Neural crest cell (in vitro differentiated cells): ENCODE results near the gene APAF1. TPM values are rescaled to one million over a fixed set of nuclear protein-coding genes. Genes with fewer than 3 reads are reported as not detected.

ENCODE experiments used
- DNase-seq: peaks from one replicate; pipeline ENCODE4 v3.0.0; 2021; ENCODE audit warnings: low read depth, mixed read lengths, low spot score
- H3K27ac Mint-ChIP-seq: one replicate; pipeline ENCODE4 v1.8.0; 2021; ENCODE audit warnings: mild to moderate bottlenecking, mixed read lengths; ENCODE audit not compliant: unreplicated experiment
- H3K27me3 Mint-ChIP-seq: 2 replicates; pipeline ENCODE4 v1.8.0; 2021; ENCODE audit warnings: low read depth, mild to moderate bottlenecking, mixed read lengths
- H3K36me3 Mint-ChIP-seq: 2 replicates; pipeline ENCODE4 v1.8.0; 2021; ENCODE audit warnings: low read depth, mild to moderate bottlenecking, mixed read lengths
- H3K4me1 Mint-ChIP-seq: 2 replicates; pipeline ENCODE4 v1.8.0; 2021; ENCODE audit warnings: mixed read lengths
- H3K4me3 Mint-ChIP-seq: one replicate; pipeline ENCODE4 v1.8.0; 2021; ENCODE audit warnings: mild to moderate bottlenecking, mixed read lengths
- H3K9me3 Mint-ChIP-seq: 2 replicates; pipeline ENCODE4 v1.8.0; 2021; ENCODE audit warnings: mixed read lengths
- total RNA-seq: library from RNA; stranded (reverse); gene quantifications from 2 replicates; pipeline ENCODE4 v1.2.1, GENCODE V29; 2021
- TF ChIP-seq, protein P1 (sequence below): fragments of 200-600 bp; sonication (generic); conservative IDR thresholded peaks from 2 replicates; pipeline ENCODE4 v1.5.0; 2021; ENCODE audit warnings: antibody characterized with exemption, mild to moderate bottlenecking

APAF1 gene
- total RNA-seq, 1 donor from 2014 or later: 29.6 TPM

DNA sequence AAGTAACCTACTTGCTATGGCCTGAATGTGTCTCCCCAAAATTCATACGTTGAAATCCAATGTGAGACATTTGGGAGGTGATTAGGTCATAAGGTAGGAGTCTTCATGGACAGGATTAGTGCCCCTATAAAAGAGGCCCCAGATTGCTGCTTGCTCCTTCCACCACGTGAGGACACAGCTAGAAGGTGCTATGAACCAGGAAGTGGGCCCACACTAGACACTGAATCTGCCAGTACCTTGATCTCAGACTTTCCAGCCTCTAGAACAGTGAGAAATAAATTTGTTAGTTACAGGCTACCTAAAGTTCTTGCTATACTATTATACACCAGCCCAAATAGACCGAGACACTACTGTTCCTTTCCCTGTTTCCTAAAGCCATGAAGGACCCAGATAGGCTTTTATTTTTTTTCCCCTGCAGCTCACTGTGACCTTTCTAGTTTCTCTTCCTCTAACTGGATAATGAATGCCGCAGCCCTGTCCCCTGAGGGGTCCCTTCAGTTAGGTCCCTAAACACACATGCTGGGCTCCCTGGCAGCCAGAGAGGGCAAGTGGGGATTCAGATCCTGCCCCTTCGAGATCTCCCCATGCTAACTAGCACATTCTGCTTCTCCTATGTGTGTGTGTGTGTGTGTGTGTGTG lies 32.3 kb upstream of the APAF1 start:
- Mint-ChIP-seq H3K36me3 (peaks cover 13% of the 10 kb centered on the region), H3K4me1 (peaks cover 6% of the 10 kb centered on the region), H3K27me3 (no peaks in the 10 kb centered on the region), H3K4me3 (no peak overlapping the region), H3K27ac (no peak overlapping the region), H3K9me3 (peaks cover 2% of the 10 kb centered on the region)
- DNase-seq: no peak
- TF ChIP-seq, protein P1, sequence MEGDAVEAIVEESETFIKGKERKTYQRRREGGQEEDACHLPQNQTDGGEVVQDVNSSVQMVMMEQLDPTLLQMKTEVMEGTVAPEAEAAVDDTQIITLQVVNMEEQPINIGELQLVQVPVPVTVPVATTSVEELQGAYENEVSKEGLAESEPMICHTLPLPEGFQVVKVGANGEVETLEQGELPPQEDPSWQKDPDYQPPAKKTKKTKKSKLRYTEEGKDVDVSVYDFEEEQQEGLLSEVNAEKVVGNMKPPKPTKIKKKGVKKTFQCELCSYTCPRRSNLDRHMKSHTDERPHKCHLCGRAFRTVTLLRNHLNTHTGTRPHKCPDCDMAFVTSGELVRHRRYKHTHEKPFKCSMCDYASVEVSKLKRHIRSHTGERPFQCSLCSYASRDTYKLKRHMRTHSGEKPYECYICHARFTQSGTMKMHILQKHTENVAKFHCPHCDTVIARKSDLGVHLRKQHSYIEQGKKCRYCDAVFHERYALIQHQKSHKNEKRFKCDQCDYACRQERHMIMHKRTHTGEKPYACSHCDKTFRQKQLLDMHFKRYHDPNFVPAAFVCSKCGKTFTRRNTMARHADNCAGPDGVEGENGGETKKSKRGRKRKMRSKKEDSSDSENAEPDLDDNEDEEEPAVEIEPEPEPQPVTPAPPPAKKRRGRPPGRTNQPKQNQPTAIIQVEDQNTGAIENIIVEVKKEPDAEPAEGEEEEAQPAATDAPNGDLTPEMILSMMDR: no peak

DNA sequence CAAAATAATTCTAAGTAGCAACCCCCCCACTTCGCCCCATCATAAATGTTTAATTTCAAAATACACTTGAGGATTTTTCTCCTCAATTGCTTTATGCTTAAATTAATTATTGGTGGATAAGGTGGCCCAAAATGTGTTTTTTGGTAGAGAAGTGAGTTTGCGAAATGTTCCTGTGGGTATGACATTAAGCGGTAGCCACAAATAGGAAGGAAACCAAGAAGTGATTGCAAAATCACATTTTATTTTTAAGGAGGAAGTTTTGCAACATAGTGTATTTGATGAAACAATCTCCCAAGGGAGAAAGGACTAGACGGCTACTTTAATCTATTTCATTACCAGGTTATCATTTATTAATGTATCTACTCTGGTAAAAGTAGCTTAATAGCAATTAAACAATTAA lies 26.1 kb upstream of the APAF1 start:
- DNase-seq: no peak
- H3K27me3 Mint-ChIP-seq: no peaks in the 10 kb centered on the region
- H3K36me3 Mint-ChIP-seq: peaks cover 8% of the 10 kb centered on the region
- H3K27ac Mint-ChIP-seq: no peak overlapping the region
- TF ChIP-seq, protein P1: no peak
- peaks cover 2% of the 10 kb centered on the region for H3K9me3 Mint-ChIP-seq
- no peak overlapping the region for H3K4me3 Mint-ChIP-seq
- H3K4me1 Mint-ChIP-seq: no peaks in the 10 kb centered on the region

DNA sequence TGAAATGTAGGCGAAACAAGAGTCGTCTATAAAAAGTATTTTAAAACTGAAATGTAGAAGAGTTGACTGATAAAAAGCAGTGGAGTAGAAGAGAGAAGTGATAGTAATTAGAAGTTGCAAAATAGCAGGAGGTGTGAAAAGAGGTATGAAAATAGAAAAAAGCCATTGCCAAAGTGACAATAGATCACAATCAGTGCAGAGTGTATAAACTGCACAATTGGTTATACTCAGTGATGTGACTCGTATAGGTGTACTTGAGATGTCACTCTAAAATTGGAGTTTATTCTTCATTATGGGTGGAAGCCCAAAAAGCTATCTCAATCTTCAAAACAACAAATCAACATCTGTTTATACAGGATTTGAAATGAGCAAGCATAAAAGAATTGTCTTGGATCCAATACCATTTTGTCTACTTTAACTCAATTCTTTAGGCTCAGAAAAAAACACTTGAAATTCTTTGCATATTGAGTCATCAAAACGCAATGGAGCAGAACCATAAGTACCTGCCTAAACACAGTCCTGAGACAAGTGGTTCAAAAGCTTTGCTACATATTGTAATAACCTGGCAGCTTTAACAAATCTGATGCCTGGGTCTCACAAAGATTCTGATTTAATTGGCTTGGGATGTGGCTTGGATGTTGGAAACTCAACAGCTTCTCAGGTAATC lies 9.3 kb upstream of the APAF1 start:
- no peaks in the 10 kb centered on the region for H3K27me3 Mint-ChIP-seq
- no peaks in the 10 kb centered on the region for H3K4me1 Mint-ChIP-seq
- H3K9me3 Mint-ChIP-seq: no peaks in the 10 kb centered on the region
- no peak for DNase-seq
- H3K4me3 Mint-ChIP-seq: no peak overlapping the region
- TF ChIP-seq, protein P1: no peak
- peaks cover 4% of the 10 kb centered on the region for H3K36me3 Mint-ChIP-seq
- H3K27ac Mint-ChIP-seq: no peak overlapping the region

DNA sequence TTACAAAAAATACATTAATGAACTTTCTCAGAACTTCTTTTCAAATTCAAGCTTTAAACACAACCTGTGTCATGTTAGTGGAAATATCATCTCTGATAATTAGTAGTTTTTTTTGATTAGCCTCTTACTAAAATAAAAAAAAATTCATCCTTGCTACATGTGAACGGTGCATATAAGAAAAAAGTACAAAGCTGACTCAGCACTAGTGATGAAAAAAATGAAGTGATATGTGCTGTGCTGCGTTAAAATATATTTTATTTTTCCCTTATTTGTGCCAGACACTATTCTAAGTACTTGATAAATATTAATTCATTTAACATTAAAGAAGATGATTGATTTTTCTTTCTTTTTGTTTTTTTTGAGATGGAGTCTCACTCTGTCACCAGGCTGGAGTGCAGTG lies 8.0 kb upstream of the APAF1 start:
- Mint-ChIP-seq H3K27ac (no peak overlapping the region), H3K4me1 (peaks cover 4% of the 10 kb centered on the region), H3K9me3 (no peaks in the 10 kb centered on the region), H3K27me3 (no peaks in the 10 kb centered on the region), H3K4me3 (no peak overlapping the region), H3K36me3 (peaks cover 4% of the 10 kb centered on the region)
- TF ChIP-seq, protein P1: no peak
- no peak for DNase-seq

DNA sequence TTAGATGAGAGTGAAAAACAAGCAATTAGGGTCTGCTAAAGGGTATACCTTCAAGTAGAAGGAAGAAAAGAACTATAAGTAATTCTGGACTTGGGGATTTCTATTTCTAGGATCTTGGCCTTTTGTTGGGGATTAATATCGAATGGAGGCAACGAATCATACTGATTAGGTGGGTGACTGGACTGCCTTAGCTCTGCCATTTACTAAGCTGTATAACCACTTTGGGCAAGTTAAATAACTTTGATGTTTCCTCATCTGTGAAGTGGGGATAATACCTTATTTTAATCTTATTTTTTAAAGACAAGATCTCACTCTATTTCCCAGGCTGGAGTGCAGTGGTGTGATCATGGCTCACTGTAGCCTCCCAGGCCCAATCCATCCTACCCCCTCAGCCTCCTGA lies 7.1 kb upstream of the APAF1 start:
- TF ChIP-seq, protein P1: no peak
- Mint-ChIP-seq H3K9me3 (no peaks in the 10 kb centered on the region), H3K4me1 (peaks cover 4% of the 10 kb centered on the region), H3K36me3 (peaks cover 1% of the 10 kb centered on the region), H3K4me3 (no peak overlapping the region), H3K27me3 (no peaks in the 10 kb centered on the region), H3K27ac (no peak overlapping the region)
- no peak for DNase-seq
